SH-SY5Y (cell line): ENCODE measurements around the gene CEP131.

Source experiments
- GATA2 ChIP-seq: IDR thresholded peaks from 2 replicates; pipeline ENCODE4 v1.6.1; 2011; ENCODE audit warnings: mild to moderate bottlenecking, low read depth, low read length
- GATA3 ChIP-seq: IDR thresholded peaks from 2 replicates; pipeline ENCODE4 v1.6.1; 2011; ENCODE audit warnings: low read depth, mild to moderate bottlenecking, low read length, moderate library complexity

GRCh38 chr17:81236784-81237183, 14.0 kb upstream of the CEP131 start:
- TF ChIP-seq GATA3 (no peak), GATA2 (no peak)
